ENCODE results near the gene TMEM260. TPM values are rescaled to one million over a fixed set of nuclear protein-coding genes. Genes with fewer than 3 reads are reported as not detected.

Gene TMEM260
- total and polyA plus RNA-seq, 2 donors (not counting 3 experiments of a cell fraction or from before 2014, with no cell fraction given) = 9.1 to 16.2 TPM

DNA sequence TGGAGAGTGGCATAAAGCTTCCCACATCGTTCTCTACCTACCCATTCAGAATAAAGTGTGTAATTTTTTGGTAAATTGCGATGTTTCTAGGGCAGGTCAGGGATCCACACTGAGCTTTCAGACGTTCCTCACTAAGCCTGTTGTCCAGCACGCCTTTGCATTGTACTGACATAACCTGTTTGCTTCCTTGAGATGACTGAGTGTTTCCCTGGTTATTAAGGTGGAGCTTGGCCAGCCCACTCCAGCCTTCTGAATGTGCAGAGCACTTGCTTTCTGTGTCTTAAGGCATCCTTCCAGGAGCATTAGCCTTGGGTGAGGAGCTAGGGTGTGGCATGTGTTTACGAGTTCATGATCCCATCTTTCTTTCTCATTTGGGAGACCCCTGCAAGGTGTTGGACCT lies 96.4 kb downstream of the TMEM260 start:
- ChIA-PET POLR2A (no interaction called here), CTCF (no interaction called here)
- Histone ChIP-seq H3K4me3 (replicated peaks in 1 of 3; ENCODE audit: insufficient read depth in 1 of 3, low read depth in 1 of 3, low read length in 3 of 3) (no peak overlapping the region), H3K9me3 (replicated peaks; ENCODE audit: control insufficient read depth, insufficient read depth, low read length) (no peaks in the 10 kb centered on the region), H3K9me1 (replicated peaks; ENCODE audit: control insufficient read depth, extremely low read depth, insufficient read depth, low read length) (no peaks in the 10 kb centered on the region), H3K36me3 (ENCODE audit: control insufficient read depth in 2 of 2, extremely low read depth in 1 of 2, insufficient read depth in 2 of 2, low read length in 2 of 2) (no peaks in the 10 kb centered on the region), H3K9ac (replicated peaks; ENCODE audit: extremely low read depth, insufficient read depth, low read length) (no peak overlapping the region), H2AFZ (ENCODE audit: low read depth, low read length) (no peak overlapping the region), H3K4me2 (ENCODE audit: insufficient read depth, low read length) (no peak overlapping the region), H3K27ac (ENCODE audit: insufficient read depth, low read depth, low read length) (no peak overlapping the region), H3K4me1 (ENCODE audit: control insufficient read depth, extremely low read depth, insufficient read depth, low read length) (no peaks in the 10 kb centered on the region), H3K79me2 (ENCODE audit: control insufficient read depth, insufficient read depth, low read length) (no peaks in the 10 kb centered on the region), H3K27me3 (ENCODE audit: control insufficient read depth in 2 of 2, insufficient read depth in 2 of 2, low read length in 2 of 2) (no peaks in the 10 kb centered on the region), H4K20me1 (replicated peaks; ENCODE audit: control insufficient read depth, extremely low read depth, insufficient read depth, low read length) (no peaks in the 10 kb centered on the region)
- FAIRE-seq = no peak
- intact Hi-C loops (cut with micrococcal nuclease) = no loop called here
- no peak for DNase-seq (ENCODE audit: low read depth, low spot score)
- dilution Hi-C loops (cut with MboI; ENCODE audit: extremely low pct_ligation_motif_present, low sequenced_read_pairs) = no loop called here
- BruUV-seq (replicated peaks) = no TSS peak
- TF ChIP-seq POLR2AphosphoS5 (IDR thresholded peaks at IDR 0.05; ENCODE audit: insufficient read depth, low read depth, low read length) = no peak

DNA sequence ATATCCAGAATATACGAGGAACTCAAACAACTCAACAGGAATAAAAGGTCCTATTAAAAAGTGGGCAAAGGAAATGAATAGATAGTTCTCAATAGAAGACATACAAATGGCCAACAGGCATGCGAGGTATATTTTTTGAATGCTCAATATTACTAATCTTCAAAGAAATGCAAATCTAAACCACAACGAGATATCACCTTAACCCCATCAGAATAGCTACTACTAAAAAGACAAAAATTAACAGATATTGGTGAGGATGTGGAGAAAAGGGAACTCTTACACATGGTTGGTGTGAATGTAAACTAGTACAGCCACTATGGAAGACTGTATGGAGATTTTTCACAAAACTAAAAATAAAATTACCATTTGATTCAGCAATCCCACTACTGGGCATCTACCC lies 99.2 kb downstream of the TMEM260 start:
- dilution Hi-C loops (cut with MboI; ENCODE audit: extremely low pct_ligation_motif_present, low sequenced_read_pairs) (no loop called here), intact Hi-C loops (cut with micrococcal nuclease) (no loop called here)
- Histone ChIP-seq H3K9ac (replicated peaks; ENCODE audit: extremely low read depth, insufficient read depth, low read length) (no peak overlapping the region), H3K36me3 (ENCODE audit: control insufficient read depth in 2 of 2, extremely low read depth in 1 of 2, insufficient read depth in 2 of 2, low read length in 2 of 2) (no peaks in the 10 kb centered on the region), H3K4me2 (ENCODE audit: insufficient read depth, low read length) (no peak overlapping the region), H3K9me1 (replicated peaks; ENCODE audit: control insufficient read depth, extremely low read depth, insufficient read depth, low read length) (no peaks in the 10 kb centered on the region), H2AFZ (ENCODE audit: low read depth, low read length) (no peak overlapping the region), H3K27ac (ENCODE audit: insufficient read depth, low read depth, low read length) (no peak overlapping the region), H3K79me2 (ENCODE audit: control insufficient read depth, insufficient read depth, low read length) (no peaks in the 10 kb centered on the region), H3K27me3 (ENCODE audit: control insufficient read depth in 2 of 2, insufficient read depth in 2 of 2, low read length in 2 of 2) (no peaks in the 10 kb centered on the region), H3K9me3 (replicated peaks; ENCODE audit: control insufficient read depth, insufficient read depth, low read length) (no peaks in the 10 kb centered on the region), H4K20me1 (replicated peaks; ENCODE audit: control insufficient read depth, extremely low read depth, insufficient read depth, low read length) (no peaks in the 10 kb centered on the region), H3K4me3 (replicated peaks in 1 of 3; ENCODE audit: insufficient read depth in 1 of 3, low read depth in 1 of 3, low read length in 3 of 3) (no peak overlapping the region), H3K4me1 (ENCODE audit: control insufficient read depth, extremely low read depth, insufficient read depth, low read length) (no peaks in the 10 kb centered on the region)
- TF ChIP-seq MYC (IDR thresholded peaks at IDR 0.05; ENCODE audit: low read depth, low read length) = no peak
- ChIA-PET CTCF (no interaction called here), POLR2A (no interaction called here)
- DNase-seq (ENCODE audit: low read depth, low spot score) = no peak
- no peak for FAIRE-seq
- BruUV-seq (replicated peaks) = no TSS peak
